ENCODE measurements around the gene BIRC6.

The BIRC6 gene

DNA sequence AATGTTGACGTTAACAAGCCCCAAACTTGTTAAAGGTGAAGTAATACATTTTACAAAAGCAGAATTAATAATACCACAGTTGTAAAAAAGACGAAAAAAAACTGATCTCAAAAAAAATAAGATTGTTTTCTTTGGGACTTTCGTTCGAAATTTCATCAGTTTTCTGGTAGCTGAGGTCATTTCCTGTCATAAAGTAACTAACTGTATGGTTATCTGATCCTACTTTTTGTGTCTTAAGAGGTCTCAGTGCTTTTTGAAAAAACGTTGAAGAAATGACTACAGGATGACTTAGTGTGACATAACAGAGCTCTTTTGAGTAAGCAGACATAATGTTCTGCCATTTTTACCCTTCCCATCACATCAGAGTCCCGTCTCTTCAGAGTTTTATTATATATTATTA is 79.3 kb downstream of the BIRC6 start:
- ChIA-PET POLR2A (no interaction called here), CTCF (interaction anchor here (1.5 kb wide), 1 partner anchor 30 kb away, joined by 4 read pairs; no protein-coding TSS in a partner anchor)
- TF ChIP-seq, protein P1, sequence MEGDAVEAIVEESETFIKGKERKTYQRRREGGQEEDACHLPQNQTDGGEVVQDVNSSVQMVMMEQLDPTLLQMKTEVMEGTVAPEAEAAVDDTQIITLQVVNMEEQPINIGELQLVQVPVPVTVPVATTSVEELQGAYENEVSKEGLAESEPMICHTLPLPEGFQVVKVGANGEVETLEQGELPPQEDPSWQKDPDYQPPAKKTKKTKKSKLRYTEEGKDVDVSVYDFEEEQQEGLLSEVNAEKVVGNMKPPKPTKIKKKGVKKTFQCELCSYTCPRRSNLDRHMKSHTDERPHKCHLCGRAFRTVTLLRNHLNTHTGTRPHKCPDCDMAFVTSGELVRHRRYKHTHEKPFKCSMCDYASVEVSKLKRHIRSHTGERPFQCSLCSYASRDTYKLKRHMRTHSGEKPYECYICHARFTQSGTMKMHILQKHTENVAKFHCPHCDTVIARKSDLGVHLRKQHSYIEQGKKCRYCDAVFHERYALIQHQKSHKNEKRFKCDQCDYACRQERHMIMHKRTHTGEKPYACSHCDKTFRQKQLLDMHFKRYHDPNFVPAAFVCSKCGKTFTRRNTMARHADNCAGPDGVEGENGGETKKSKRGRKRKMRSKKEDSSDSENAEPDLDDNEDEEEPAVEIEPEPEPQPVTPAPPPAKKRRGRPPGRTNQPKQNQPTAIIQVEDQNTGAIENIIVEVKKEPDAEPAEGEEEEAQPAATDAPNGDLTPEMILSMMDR (IDR thresholded peaks at IDR 0.05; ENCODE audit: control extremely low read depth, extremely low read depth, low read depth, missing control alignments): no peak
- DNase-seq (ENCODE audit: extremely low spot score): no peak

DNA sequence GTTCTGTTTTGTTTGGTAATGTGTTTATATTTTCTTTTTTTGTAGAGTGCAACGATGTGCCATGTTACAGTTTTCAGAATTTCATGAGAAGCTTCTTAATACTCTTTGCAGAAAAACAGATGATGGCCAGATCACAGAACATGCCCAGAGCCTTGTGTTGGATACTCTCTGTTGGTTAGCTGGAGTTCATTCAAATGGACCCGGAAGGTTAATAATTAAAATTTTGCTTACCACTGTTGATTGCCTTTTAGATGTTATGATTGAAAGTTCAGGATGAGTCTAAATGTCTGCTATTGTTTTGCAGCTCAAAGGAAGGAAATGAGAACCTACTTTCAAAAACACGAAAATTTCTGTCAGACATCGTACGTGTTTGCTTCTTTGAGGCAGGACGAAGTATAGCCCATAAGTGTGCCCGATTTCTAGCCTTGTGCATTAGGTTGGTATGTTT is 85.2 kb downstream of the BIRC6 start:
- ChIA-PET POLR2A (no interaction called here), CTCF (interaction anchor here (1.2 kb wide), 1 partner anchor 10 kb away, joined by 3 read pairs; no protein-coding TSS in a partner anchor)
- no peak for DNase-seq (ENCODE audit: extremely low spot score)
- TF ChIP-seq, protein P1 (IDR thresholded peaks at IDR 0.05; ENCODE audit: control extremely low read depth, extremely low read depth, low read depth, missing control alignments): no peak

DNA sequence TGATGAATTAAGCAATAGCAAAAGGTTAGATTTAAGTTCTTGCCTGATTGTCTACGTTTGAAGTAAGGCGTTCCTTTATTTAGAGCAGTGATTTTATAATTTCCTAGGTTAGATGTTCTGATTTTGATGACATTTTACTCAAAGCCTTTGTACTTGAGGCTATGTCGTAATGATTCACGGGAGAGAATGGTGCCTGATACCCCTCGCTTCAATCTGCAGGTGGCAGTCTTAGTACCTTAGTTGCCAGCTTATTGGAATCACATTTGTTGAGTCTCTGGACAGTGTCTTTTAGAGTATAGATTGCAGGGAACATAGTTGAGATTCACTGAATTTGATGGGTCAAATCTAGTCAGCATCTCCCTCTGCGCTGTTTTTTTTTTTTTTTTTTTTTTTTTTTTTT is 89.5 kb downstream of the BIRC6 start:
- TF ChIP-seq, protein P1 (IDR thresholded peaks at IDR 0.05; ENCODE audit: control extremely low read depth, extremely low read depth, low read depth, missing control alignments): no peak
- no peak for DNase-seq (ENCODE audit: extremely low spot score)
- CTCF ChIA-PET: no interaction called here
- POLR2A ChIA-PET: no interaction called here

DNA sequence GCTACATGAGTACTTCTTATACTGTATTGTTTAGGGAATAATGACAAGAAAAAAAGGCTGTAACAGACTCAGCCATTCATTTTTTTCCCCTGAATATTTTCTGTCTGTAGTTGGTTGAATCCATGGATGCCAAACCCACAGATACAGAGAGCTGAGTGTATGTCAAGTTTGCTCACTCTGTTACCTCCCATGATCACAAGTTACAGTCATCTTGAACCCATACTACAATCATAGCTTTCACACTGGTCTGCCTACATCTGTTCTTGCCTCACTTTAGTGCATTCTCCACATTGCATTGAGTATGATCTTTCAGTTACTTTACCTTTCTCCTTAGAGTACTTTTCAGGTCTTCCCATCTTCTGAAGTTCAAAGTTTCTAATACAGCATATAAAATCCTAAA is 94.0 kb downstream of the BIRC6 start:
- ChIA-PET POLR2A (no interaction called here), CTCF (no interaction called here)
- DNase-seq (ENCODE audit: extremely low spot score): no peak
- TF ChIP-seq, protein P1 (IDR thresholded peaks at IDR 0.05; ENCODE audit: control extremely low read depth, extremely low read depth, low read depth, missing control alignments): no peak

DNA sequence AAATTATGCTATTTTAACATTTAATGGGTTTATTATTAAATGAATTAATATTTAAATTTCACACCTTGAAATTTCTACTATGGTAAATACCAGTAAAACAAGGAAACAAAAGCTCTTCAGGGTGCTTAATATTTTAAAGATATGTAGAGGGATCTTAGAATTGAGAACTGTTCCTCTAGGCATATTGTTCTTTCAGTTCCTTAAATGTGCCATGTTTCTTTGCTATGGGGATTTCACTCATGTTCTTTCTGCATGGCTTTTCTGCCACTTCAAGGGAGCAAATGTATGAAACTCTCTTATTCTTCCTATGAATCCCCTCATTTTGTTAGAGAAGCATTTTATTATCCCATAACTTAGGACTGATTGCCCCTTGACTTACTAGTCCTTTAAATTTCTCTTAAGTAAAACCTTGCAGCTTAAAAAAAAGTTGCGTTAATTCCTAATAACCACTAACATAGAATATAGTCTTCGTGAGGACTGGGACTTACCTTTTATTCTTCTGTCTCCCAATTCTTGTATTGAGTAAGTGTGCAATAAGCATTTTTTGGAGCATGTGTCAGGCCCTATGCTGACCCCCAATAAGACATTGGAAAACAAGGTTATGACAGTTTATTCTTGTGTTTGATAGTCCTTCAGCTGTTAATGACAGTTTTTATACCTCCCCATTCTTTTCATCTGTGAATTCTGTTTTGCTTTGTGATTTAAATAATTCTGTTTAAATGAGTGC is 95.7 kb downstream of the BIRC6 start:
- POLR2A ChIA-PET: interaction anchor here (0.6 kb wide), 1 partner anchor 33 kb away, joined by 4 read pairs; no protein-coding TSS in a partner anchor
- TF ChIP-seq, protein P1 (IDR thresholded peaks at IDR 0.05; ENCODE audit: control extremely low read depth, extremely low read depth, low read depth, missing control alignments): no peak
- CTCF ChIA-PET: interaction anchor here (1.0 to 1.4 kb wide), 3 partner anchors 11 to 24 kb away, joined by 3 read pairs; no protein-coding TSS in a partner anchor
- no peak for DNase-seq (ENCODE audit: extremely low spot score)

DNA sequence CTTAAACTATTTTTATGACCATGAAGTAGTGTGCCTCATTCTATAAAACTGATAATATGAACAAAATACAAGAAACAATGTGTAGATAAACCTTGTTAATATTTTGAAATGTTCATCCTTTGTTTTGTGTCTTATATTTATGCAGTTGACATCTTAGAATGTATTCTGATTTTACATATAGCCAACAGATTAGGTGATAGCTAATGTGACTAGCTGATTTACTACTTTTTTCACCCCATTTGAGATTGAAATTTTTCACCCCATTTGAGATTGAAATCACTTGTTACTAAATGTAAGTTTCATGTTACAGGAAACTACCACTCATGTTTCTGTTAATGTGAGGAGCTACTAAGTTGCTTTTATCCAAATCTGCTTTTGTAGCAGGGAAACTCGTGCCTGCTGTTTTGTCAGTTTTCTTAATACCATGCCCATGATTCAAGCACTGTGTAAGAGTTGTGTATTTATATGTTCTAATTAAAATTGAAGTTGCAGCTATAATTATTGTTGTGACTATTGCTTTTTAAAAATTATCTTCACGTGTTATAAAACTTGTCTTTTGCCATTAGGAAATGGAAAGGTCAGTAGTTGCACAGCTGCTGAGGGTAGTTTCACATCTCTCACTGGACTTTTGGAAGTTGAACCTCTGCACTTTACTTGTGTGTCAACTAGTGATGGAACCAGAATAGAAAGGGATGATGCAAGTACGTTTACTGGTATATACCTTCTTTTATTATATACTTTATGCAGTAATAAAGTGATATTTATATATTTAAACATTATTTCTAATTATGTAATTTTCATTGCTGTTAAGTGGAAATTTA is 96.6 kb downstream of the BIRC6 start:
- TF ChIP-seq, protein P1 (IDR thresholded peaks at IDR 0.05; ENCODE audit: control extremely low read depth, extremely low read depth, low read depth, missing control alignments): no peak
- no peak for DNase-seq (ENCODE audit: extremely low spot score)
- ChIA-PET CTCF (interaction anchor here (1.3 to 1.4 kb wide), 2 partner anchors 10 to 25 kb away, joined by 3 read pairs; no protein-coding TSS in a partner anchor), POLR2A (interaction anchor here (0.6 kb wide), 1 partner anchor 34 kb away, joined by 4 read pairs; no protein-coding TSS in a partner anchor)
